Neural cell (in vitro differentiated cells): ENCODE measurements around the gene SRRD. TPM values are rescaled to one million over a fixed set of nuclear protein-coding genes. Genes with fewer than 3 reads are reported as not detected.

Experiments
- H2AFZ ChIP-seq: fragments of 200-600, 300-800 bp; sonication (generic), shearing (Covaris generic); 2 replicates; pipeline ENCODE4 v1.6.0; 2014; ENCODE audit warnings: low read depth, mild to moderate bottlenecking, antibody characterized with exemption, low read length, moderate library complexity
- H3F3A ChIP-seq: fragments of 200-600 bp; shearing (Covaris generic); 2 replicates; pipeline ENCODE4 v1.6.1; 2016; ENCODE audit warnings: mild to moderate bottlenecking, moderate library complexity, mixed read lengths, antibody characterized with exemption, low read length; ENCODE audit not compliant: insufficient read depth, poor library complexity, severe bottlenecking
- H3K27ac ChIP-seq: fragments of 200-600, 300-800 bp; sonication (generic), shearing (Covaris generic); 2 replicates; pipeline ENCODE4 v1.5.1; 2014; ENCODE audit warnings: mild to moderate bottlenecking, low read length, moderate library complexity
- H3K27me3 ChIP-seq: fragments of 300-800, 200-600 bp; sonication (generic), shearing (Covaris generic); 2 replicates; pipeline ENCODE4 v1.6.0; 2014; ENCODE audit warnings: mild to moderate bottlenecking, low read depth, low read length, moderate library complexity; ENCODE audit not compliant: insufficient read depth
- H3K36me3 ChIP-seq: fragments of 300-800, 200-600 bp; sonication (generic), shearing (Covaris generic); 2 replicates; pipeline ENCODE4 v1.5.1; 2014; ENCODE audit warnings: mild to moderate bottlenecking, antibody characterized with exemption, low read length, moderate library complexity; ENCODE audit not compliant: insufficient read depth
- H3K4me2 ChIP-seq: fragments of 300-800, 200-600 bp; sonication (generic), shearing (Covaris generic); 2 replicates; pipeline ENCODE4 v1.6.0; 2014; ENCODE audit warnings: mild to moderate bottlenecking, low read length
- H3K4me3 ChIP-seq: fragments of 300-800, 200-600 bp; sonication (generic), shearing (Covaris generic); 2 replicates; pipeline ENCODE4 v1.5.1; 2014; ENCODE audit warnings: mild to moderate bottlenecking, low read length, moderate library complexity
- H3K79me2 ChIP-seq: fragments of 200-600 bp; shearing (Covaris generic); replicated peaks from 2 replicates; pipeline ENCODE4 v1.6.0; 2014; ENCODE audit warnings: mild to moderate bottlenecking, low read length, moderate library complexity; ENCODE audit not compliant: insufficient read depth
- H3K9ac ChIP-seq: fragments of 300-800, 200-600 bp; sonication (generic), shearing (Covaris generic); 2 replicates; pipeline ENCODE4 v1.6.1; 2016; ENCODE audit warnings: mild to moderate bottlenecking, low read length, mixed read lengths
- H3K9me2 ChIP-seq: fragments of 200-600 bp; shearing (Covaris generic); 2 replicates; pipeline ENCODE4 v1.6.1; 2016; ENCODE audit warnings: mild to moderate bottlenecking, low read length, mixed read lengths; ENCODE audit not compliant: insufficient read depth
- H3K9me3 ChIP-seq: fragments of 200-600, 300-800 bp; sonication (generic), shearing (Covaris generic); 2 replicates; pipeline ENCODE4 v1.6.1; 2016; ENCODE audit warnings: mild to moderate bottlenecking, mixed run types, low read length, moderate library complexity, mixed read lengths
- H4K20me1 ChIP-seq: fragments of 200-600 bp; shearing (Covaris generic); 2 replicates; pipeline ENCODE4 v1.6.1; 2016; ENCODE audit warnings: mild to moderate bottlenecking, mixed run types; ENCODE audit not compliant: insufficient read depth
- CTCF ChIP-seq: fragments of 450-650 bp; IDR thresholded peaks from 2 replicates; pipeline ENCODE4 v1.5.1; 2014; ENCODE audit warnings: antibody characterized with exemption, mild to moderate bottlenecking, moderate library complexity; ENCODE audit not compliant: poor library complexity, severe bottlenecking
- EP300 ChIP-seq: fragments of 450-650 bp; conservative IDR thresholded peaks from 2 replicates; pipeline ENCODE4 v1.6.1; 2014; ENCODE audit warnings: antibody characterized with exemption, mild to moderate bottlenecking, moderate library complexity; ENCODE audit not compliant: poor library complexity, severe bottlenecking
- EZH2 ChIP-seq: fragments of 200-600, 300-800 bp; shearing (Covaris generic), sonication (generic); IDR thresholded peaks from 2 replicates; pipeline ENCODE4 v1.6.1; 2014; ENCODE audit warnings: antibody characterized with exemption, low read length, borderline replicate concordance, mild to moderate bottlenecking; ENCODE audit not compliant: insufficient read depth, poor library complexity, severe bottlenecking
- MXI1 ChIP-seq: fragments of 450-650 bp; conservative IDR thresholded peaks from 2 replicates; pipeline ENCODE4 v1.6.1; 2014; ENCODE audit warnings: antibody characterized with exemption, mild to moderate bottlenecking; ENCODE audit not compliant: poor library complexity, severe bottlenecking
- POLR2AphosphoS5 ChIP-seq: IDR thresholded peaks from 2 replicates; pipeline ENCODE4 v1.6.1; 2012
- RAD21 ChIP-seq: fragments of 450-650 bp; conservative IDR thresholded peaks from 2 replicates; pipeline ENCODE4 v1.6.1; 2014; ENCODE audit warnings: antibody characterized with exemption, mild to moderate bottlenecking, moderate library complexity
- REST ChIP-seq: IDR thresholded peaks from 2 replicates; pipeline ENCODE4 v1.6.1; 2012; ENCODE audit warnings: borderline replicate concordance
- SMC3 ChIP-seq: fragments of 450-650 bp; conservative IDR thresholded peaks from 2 replicates; pipeline ENCODE4 v1.6.1; 2014; ENCODE audit warnings: antibody characterized with exemption, mild to moderate bottlenecking, moderate library complexity; ENCODE audit not compliant: poor library complexity
- TAF1 ChIP-seq: IDR thresholded peaks from 2 replicates; pipeline ENCODE4 v1.6.1; 2012; ENCODE audit warnings: low read depth
- polyA plus RNA-seq: library from polyadenylated mRNA; depleted of rRNA; stranded (reverse); fragments of >200 nt; gene quantifications from 2 replicates; pipeline ENCODE4 v1.2.3, GENCODE V29; 2014

The SRRD gene
- polyA plus RNA-seq, 1 donor from 2014 or later, result 33.9 TPM

GRCh38 chr22:26496456-26496855 is 12.8 kb downstream of the SRRD start:
- H3K4me3 ChIP-seq, result no peak overlapping the region
- no peak overlapping the region for H2AFZ ChIP-seq
- H3F3A ChIP-seq, result no peaks in the 10 kb centered on the region
- H3K4me2 ChIP-seq, result no peak overlapping the region
- no peak overlapping the region for H3K27ac ChIP-seq
- H4K20me1 ChIP-seq, result no peaks in the 10 kb centered on the region
- H3K27me3 ChIP-seq, result no peaks in the 10 kb centered on the region
- peaks cover 3% of the 10 kb centered on the region for H3K36me3 ChIP-seq
- no peak overlapping the region for H3K9ac ChIP-seq
- no peaks in the 10 kb centered on the region for H3K9me2 ChIP-seq
- H3K79me2 ChIP-seq, result no peaks in the 10 kb centered on the region
- no peaks in the 10 kb centered on the region for H3K9me3 ChIP-seq
- TF ChIP-seq CTCF (no peak), EP300 (no peak), TAF1 (no peak), MXI1 (no peak), RAD21 (no peak), SMC3 (no peak), POLR2AphosphoS5 (no peak), REST (no peak), EZH2 (no peak)

GRCh38 chr22:26499188-26499703 is 15.6 kb downstream of the SRRD start:
- Histone ChIP-seq H3K27ac (no peak overlapping the region), H3K9ac (no peak overlapping the region), H3K9me3 (no peaks in the 10 kb centered on the region), H3K4me3 (no peak overlapping the region), H2AFZ (no peak overlapping the region), H4K20me1 (no peaks in the 10 kb centered on the region), H3K4me2 (no peak overlapping the region), H3F3A (no peaks in the 10 kb centered on the region), H3K9me2 (no peaks in the 10 kb centered on the region), H3K36me3 (peaks cover 12% of the 10 kb centered on the region), H3K79me2 (no peaks in the 10 kb centered on the region), H3K27me3 (no peaks in the 10 kb centered on the region)
- TF ChIP-seq TAF1 (no peak), SMC3 (no peak), EP300 (no peak), REST (no peak), POLR2AphosphoS5 (no peak), RAD21 (no peak), MXI1 (no peak), CTCF (no peak), EZH2 (no peak)
